Limb (tissue), 2 donors: ENCODE measurements around the gene NAB1.

Experiments used
- DNase-seq, 2 donors: peaks; one replicate each; pipeline ENCODE4 v3.0.0-alpha.2; 2016; ENCODE audit errors: extremely low spot score in 2 of 2

The NAB1 gene

DNA sequence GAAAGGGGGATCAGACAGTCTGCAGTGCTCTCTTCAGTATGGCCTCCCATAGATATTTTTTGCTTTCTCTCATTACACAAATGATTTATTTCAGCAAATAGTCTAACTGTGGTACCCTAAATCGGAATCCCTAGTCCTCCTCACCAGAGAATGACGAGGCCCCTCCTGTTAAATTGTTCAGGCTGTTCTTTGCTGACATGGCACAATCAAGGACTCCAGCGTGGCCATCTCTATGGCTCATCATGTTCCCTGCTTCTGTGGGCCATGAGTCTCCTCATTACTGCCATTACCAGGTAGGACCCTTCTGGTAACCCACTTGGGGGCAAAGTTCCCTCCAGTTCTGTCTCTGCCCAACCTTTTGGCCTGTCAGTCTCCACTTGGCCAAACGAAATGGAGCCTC lies 62.2 kb downstream of the NAB1 start:
- no peak for DNase-seq

DNA sequence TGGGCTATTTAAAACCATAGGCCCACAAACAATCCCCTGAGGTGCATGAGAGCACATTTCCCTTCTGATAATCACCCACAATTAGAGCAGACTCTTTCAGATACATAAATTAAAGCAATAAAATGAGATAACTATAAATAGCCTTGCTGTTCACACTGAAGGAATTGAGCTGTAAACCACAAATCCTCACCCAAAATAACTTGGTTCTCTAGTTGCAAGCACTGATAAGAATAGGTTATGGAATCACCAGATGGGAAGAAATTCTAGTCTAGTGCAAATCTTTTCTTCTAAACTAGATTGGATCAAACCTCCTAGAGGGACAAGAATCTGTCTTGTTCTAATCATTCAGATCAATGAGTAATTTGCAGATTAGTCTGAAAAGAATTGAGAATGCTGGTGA lies 64.6 kb downstream of the NAB1 start:
- DNase-seq: no peak

DNA sequence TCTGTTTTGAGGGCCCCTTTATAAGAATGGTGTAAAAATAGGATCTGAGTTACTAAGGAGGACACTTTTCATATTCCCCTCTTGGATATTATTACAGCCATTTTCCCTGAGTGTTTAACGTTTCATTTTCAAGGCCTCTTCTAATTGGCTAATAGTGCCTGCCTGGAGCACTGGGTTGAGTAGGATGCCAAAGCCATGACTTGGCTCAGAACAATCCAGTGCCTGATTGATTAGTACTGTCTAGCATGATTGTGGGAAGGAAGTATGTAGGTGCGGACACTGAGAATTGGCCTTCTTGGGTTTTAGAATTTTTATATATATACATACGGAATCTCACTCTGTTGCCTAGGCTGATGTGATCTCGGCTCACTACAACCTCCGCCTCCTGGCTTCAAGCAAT lies 66.1 kb downstream of the NAB1 start:
- DNase-seq: no peak

DNA sequence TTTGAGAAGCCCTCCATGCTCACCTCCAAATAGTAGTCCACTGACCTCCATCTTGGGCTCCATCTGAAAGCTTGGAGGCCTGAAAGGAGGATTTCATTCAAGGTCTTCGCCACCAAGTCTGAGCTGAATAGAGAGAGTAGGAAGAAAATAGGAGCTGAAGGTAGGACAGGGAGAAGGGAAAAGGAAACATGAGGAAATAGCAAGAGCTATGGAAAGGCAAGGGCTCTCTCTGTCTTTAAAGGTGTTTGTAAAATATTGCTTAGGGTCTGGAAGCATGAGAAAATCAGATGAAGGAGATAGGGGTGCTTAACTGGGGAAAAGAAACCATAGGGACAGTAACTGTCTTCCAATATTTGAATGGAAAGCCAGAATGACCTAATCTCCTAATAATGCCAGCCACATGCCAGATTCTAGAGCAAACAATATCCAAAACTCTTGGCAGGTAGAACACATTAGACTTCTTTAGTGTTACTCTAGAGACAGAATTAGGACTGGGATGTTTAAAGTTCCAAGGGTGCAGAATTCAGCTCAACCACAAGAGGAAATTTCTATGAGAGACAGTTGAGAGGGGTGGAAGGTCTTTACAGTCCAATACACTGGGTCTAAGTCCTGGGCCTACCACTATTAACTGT lies 67.4 kb downstream of the NAB1 start:
- DNase-seq: no peak

DNA sequence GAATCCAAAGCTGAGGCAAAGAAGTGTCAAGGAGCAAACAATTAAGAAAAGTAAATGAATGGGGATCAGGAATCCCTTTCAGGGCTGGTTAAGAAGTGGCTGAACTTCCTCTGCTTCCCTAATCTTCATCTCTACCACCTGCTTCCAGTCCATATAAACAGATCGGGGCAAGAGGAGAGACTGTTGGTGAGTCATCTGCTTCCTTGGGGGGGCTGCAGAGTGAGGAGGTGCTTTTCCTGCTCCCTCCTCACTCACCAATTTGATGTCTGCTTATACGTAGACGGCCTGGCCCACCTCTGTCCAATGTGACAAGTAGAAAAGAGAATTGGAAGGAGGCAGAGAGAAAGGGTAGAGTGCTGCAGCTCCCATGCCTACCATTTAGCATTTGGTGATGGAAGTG lies 68.4 kb downstream of the NAB1 start:
- DNase-seq: no peak

DNA sequence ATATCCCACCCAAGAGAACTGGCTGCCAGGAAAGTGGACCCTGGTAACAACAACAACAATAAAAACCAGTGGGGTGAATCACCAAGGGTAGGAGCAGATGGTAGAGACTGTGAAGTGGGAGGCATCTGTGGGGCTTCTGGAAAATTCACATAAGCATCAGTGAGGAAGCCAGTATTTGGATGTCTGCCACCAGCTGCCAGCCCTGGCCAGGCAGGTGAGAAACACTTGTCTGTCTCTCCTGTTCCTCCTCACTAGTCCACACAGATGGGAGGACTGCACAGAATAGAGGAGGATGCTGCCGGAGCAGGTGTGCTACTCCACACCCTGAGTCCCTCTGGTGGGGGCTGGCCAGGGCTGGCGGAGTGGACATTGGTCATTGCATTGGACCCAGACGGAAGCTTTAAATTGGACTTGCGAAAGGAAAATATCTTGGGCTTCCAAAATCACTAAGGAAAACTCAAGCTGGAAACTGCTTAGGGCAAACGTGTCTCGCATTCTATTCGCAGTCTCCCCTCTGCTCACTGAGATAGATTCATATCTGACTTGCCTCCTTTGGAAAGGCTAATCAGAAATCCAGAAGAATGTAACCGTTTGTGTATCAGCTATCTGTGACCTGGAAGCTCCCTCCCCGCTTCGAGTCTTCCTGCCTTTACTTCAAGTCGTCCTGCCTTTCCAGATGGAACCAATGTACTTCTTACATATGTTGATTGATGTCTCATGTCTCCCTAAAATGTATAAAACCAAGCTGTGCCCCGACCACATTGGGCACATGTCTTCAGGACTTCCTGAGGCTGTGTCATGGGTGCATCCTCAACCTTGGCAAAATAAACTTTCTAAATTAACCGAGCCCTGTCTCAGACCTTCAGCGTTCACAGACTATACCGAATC lies 69.1 kb downstream of the NAB1 start:
- DNase-seq: peak in 1 of 2 donors; percentile 31

DNA sequence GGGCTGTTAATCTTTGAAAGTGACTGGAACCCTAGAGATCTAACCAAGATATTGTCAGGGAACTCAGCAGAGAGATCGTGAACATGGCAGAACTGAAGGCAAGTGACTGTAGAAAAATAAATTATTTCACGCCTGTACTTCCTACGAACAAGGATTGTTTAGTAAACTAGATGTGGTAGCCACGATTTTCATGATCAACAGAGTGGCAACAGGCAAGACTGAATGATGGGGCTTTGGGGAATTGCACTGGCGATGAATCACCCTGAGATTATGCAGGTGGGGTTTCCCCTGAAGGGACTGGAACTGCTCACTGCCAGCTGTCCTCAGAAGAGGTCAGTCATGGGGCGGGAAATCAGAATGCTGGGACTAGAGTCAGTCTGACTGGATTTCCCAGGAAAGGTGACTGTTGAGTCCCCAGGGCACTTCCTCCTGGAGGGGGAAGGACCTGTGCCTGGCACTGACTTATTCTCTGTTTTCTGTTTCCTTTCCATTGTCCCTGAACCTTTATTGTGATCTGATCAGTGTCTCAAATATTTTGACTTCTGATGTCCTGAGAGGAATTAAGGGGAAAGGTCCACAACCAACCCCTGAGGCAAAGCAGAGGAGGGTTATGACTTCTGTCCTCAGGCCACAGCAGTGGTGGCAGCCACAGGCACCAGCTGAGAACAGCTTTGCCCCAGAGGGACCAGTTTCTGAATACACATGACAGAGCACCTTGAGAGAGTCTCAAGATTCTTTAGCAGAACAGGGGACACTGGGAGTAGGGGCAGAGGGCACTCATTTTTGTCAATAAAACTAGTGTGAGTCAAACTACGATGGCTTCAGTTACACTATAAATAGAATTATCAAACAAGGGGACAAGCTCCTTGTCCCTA lies 70.0 kb downstream of the NAB1 start:
- DNase-seq: no peak

DNA sequence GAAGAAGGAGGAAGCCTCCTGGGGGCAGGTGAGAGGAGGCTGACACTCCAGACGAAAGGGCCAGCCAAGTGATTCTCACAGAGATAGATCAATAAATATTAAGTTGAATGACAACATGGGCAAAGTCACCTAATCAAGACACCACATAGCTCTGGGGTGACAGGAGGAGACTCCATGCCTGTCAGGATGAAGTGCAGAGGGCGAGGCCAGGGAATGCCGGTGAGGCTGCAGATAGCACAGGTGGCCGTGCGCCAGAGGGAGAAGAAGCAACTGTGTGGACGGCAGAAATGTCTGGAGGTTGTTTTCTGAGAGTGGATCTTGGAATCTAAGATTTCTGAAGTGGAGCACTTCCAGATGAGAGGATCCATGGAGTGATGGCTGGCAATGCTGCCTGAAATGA lies 71.4 kb downstream of the NAB1 start:
- no peak for DNase-seq

DNA sequence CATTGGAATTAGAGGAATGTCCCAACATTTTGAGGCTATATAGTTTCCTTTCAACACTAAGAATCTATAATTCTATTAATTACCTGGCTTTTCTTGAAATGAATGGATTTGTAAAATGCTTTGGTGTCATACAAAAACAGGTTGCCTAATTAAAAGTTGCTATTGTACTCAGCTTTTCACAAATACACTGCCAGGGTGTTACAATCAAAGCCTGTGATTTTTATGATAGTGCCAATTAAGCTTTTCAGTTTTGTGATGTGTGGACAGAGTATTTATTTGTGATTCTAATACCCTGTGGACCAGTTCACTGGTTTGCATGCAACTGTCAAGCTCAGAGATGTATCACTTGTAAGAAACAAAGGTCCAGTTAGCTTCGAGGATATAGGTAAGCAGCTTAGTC lies 71.8 kb downstream of the NAB1 start:
- DNase-seq: no peak

DNA sequence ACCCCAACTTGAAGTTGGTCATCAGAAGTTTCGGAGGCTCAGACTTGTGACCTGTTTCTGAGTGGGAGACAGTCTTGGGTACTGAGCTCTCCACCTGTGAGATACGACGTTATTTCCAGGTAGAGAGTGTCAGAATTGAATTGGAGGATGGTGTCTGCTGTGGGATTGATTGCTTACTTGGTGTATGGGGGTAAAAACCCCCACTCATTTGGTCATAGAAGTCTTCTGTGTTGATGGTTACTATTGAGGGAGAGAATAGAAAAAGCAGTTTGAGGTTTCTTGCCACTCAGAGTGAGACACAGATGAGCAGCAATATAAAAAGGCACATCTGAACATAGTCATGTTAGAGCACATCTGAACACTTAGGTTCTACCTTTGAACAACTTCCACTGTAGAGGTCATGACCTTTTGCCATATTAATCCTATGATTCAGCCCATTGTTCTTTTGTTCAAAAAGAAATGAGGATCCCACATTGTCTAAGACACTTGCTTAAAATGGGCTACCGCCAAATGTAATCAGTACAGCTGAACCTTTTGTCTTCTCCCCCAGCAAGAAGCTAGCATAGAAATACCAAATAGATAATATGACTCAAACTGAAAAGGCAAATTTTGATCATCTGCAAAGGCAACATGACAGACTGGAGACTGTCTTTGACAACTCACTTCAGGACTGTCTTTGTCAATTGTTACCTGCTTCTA lies 73.3 kb downstream of the NAB1 start:
- no peak for DNase-seq

DNA sequence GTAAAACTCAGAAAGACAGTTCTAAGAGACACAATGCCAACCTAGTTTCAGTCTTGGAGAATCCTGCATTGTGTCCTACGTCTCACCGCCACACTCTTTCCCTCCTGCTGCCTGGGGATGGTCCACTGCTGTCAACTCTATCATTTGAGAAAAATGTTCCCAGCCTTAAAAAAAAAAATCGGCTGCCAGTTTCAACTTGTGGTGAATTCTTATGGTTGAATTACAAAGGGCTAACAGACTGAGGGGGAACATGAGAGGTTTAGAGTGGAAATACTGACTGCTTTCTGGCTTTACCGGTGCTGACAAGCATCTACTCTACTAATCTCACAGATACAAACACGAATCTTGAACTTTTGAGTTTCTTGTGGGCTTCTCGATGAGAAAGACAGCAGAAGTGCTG lies 74.0 kb downstream of the NAB1 start:
- DNase-seq: no peak

DNA sequence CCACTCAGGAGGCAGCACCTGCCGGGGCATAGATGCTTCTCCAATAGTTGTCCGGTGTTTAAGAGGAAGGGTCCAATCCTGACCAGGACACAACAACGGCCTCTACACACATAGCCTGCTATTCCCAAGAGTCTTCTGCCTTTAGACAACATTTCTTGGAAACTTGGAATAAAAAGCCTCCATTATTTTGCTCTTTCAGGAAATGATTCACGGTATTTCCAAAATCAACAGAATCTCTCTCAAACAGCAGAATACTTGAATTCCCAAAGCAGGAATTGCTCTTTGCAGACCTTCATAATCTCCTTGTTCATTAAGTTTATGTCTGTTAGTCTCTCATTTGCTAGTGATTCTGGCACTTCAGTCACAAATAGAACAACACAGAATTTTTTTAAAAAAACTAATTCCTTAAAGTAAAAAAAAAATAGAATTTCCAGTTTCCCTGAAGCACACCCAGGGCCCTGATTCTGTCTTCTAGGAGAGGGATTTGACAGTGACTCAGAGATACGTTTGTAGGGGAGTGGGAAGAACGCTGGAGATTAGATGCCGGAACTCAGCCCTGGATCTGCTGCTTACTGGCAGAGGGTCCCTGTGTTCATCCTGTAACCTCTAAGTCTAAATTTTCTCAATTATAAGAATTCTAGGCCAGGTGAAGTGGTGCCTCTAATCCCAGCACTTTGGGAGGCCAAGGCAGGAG lies 74.7 kb downstream of the NAB1 start:
- peak in 1 of 2 donors; percentile 19 for DNase-seq

DNA sequence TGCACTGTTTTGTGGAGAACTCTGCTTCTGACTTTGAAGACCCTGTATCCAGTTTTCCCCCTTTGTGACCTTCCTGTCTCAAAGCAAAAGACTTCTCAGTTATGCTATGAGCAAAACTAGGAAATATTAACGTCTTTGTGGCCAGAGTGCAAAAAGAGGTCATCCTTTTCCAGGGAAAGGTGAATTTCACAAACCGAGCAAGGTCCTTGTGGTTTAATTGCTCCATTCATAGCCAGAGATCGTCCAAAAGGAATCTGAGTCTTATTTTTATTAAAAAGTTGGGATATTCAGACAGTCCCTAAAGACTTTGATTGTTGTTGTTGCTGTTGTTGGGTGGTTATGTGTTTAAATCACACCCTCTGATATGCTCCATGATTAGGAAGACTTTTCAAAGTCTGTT lies 77.4 kb downstream of the NAB1 start:
- no peak for DNase-seq

DNA sequence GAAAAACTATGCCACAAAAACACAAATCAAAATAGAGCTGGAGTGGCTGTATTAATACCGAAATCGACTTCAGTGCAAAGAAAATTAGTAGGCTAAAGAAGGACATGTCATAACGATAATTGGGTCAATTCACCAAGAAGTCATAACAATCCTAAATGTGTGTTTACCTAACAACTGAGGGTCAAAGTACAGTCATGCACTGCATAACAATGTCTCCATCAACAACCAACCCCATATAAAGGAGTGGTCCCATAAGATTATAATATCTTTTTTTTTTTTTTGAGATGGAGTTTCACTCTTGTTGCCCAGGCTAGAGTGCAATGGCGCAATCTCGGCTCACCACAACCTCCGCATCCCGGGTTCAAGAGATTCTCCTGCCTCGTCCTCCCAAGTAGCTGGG lies 87.5 kb downstream of the NAB1 start:
- DNase-seq: no peak

DNA sequence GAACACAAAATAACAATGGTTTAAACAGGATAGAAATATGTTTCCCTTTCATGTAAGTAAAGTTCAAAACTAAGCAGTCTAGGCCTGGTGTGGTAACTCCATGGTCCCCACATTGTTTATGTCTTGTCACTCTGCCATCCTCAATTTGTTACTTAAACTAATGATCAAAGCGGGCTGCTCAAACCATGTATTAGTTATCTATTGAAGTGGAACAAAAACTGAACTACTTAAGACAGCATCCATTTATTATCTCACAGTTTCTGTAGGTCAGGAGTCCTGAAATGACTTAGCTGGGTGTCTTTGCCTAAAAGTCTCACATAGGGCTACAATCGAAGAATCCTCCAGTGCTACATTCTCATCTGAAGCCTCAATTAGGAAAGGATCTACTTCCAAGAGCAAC lies 91.6 kb downstream of the NAB1 start:
- no peak for DNase-seq
